Measurements from ENCODE around the gene SLC29A3. TPM values are rescaled to one million over a fixed set of nuclear protein-coding genes. Genes with fewer than 3 reads are reported as not detected.

Gene SLC29A3
- total and polyA plus RNA-seq, 10 of the 15 experiments (the other 5 are each of a cell fraction or from before 2014, with no cell fraction given), result 1.5 to 4.0 (median 2.7) TPM

DNA sequence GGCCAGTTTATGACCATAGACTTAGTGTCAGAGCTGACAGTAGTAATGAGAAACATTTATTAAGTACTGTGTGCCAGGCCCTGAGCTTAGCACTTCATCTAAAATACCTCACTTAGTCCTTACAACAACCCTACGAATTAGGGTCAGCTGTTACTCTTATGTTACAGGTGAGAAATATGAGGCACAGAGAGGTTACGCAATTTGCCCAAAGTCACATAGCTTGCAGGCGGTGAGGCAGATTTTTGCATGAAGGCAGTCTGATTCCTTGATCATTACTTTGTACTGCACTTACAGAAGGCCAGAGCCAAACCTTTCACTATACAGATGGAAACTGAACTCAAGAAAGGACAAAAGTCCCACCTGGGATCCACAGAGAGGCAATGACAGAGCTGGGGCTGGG lies 87.8 kb downstream of the SLC29A3 start:
- no TSS peak for BruUV-seq (replicated peaks)
- no peak for FAIRE-seq
- DNase-seq (ENCODE audit: low read depth, low spot score), result no peak
- SMC1A ChIA-PET (ENCODE audit: uncharacterized antibody, unreplicated experiment), result interaction anchor here (0.9 kb wide), 1 partner anchor 19 kb away, joined by 3 read pairs; no protein-coding TSS in a partner anchor
- in situ Hi-C loops (cut with MboI) (no loop called here), intact Hi-C loops (cut with micrococcal nuclease; ENCODE audit: unreplicated experiment) (no loop called here)
- POLR2A ChIA-PET, result no interaction called here
- Histone ChIP-seq H3K4me3 (no peak overlapping the region), H3K36me3 (ENCODE audit: control insufficient read depth in 2 of 2, insufficient read depth in 2 of 2, low read length in 1 of 2) (no peaks in the 10 kb centered on the region), H3K27ac (ENCODE audit: control insufficient read depth, insufficient read depth) (no peak overlapping the region), H4K20me1 (ENCODE audit: control insufficient read depth, insufficient read depth) (no peaks in the 10 kb centered on the region), H3K27me3 (replicated peaks in 1 of 2; ENCODE audit: control insufficient read depth in 2 of 2, insufficient read depth in 2 of 2, low read length in 1 of 2) (peaks cover 3 to 4% of the 10 kb centered on the region in 2 experiments; a peak in 3 of 4 replicates), H3K4me1 (ENCODE audit: control insufficient read depth, insufficient read depth, low read length) (no peaks in the 10 kb centered on the region), H3K79me2 (ENCODE audit: control insufficient read depth, insufficient read depth, low read length) (no peaks in the 10 kb centered on the region), H3K9ac (ENCODE audit: control insufficient read depth, insufficient read depth, low read length) (no peak overlapping the region), H3K9me3 (replicated peaks; ENCODE audit: control insufficient read depth, insufficient read depth, low read length) (no peaks in the 10 kb centered on the region; the same call in 1 of the 3 replicates), H2AFZ (ENCODE audit: control insufficient read depth, low read depth, low read length) (no peak overlapping the region), H3K4me2 (ENCODE audit: control insufficient read depth, insufficient read depth) (no peak overlapping the region)
- ATAC-seq, result no peak
- RAD21 ChIA-PET (ENCODE audit: unreplicated experiment), result no interaction called here
- CTCF ChIA-PET, result no interaction called here
- WGBS (ENCODE audit: insufficient coverage, insufficient replicate concordance, low lambda C conversion rate, missing lambda C conversion rate), result 64% methylated on average over 3 of the region's 3 CpGs
- TF ChIP-seq, protein P1, sequence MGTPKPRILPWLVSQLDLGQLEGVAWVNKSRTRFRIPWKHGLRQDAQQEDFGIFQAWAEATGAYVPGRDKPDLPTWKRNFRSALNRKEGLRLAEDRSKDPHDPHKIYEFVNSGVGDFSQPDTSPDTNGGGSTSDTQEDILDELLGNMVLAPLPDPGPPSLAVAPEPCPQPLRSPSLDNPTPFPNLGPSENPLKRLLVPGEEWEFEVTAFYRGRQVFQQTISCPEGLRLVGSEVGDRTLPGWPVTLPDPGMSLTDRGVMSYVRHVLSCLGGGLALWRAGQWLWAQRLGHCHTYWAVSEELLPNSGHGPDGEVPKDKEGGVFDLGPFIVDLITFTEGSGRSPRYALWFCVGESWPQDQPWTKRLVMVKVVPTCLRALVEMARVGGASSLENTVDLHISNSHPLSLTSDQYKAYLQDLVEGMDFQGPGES (IDR thresholded peaks at IDR 0.05), result no peak
- no peak for TF ChIP-seq NFXL1 (IDR thresholded peaks at IDR 0.05; ENCODE audit: borderline replicate concordance)
- TF ChIP-seq, protein P2, sequence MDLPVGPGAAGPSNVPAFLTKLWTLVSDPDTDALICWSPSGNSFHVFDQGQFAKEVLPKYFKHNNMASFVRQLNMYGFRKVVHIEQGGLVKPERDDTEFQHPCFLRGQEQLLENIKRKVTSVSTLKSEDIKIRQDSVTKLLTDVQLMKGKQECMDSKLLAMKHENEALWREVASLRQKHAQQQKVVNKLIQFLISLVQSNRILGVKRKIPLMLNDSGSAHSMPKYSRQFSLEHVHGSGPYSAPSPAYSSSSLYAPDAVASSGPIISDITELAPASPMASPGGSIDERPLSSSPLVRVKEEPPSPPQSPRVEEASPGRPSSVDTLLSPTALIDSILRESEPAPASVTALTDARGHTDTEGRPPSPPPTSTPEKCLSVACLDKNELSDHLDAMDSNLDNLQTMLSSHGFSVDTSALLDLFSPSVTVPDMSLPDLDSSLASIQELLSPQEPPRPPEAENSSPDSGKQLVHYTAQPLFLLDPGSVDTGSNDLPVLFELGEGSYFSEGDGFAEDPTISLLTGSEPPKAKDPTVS (IDR thresholded peaks at IDR 0.05; ENCODE audit: low read depth, low read length), result no peak
- no peak for TF ChIP-seq PAX5 (IDR thresholded peaks at IDR 0.05; ENCODE audit: borderline replicate concordance, low read depth, low read length)
- no peak for TF ChIP-seq MTA3 (IDR thresholded peaks at IDR 0.05; ENCODE audit: borderline replicate concordance, low read length)
- TF ChIP-seq NR2F1 (conservative IDR thresholded peaks at IDR 0.05), result no peak

All from GM12878 (cell line).